HG03439 (cell line): ENCODE results near the gene SNAP91.
A peak's percentile ranks its signal among the peaks of the same experiment; 100 is the strongest.

Experiments used
- ATAC-seq: cut with Tn5 transposase; IDR thresholded peaks from one replicate; pipeline ENCODE4 v1.9.1; 2021; ENCODE audit warnings: mild to moderate bottlenecking, moderate library complexity; ENCODE audit not compliant: unreplicated experiment

SNAP91 gene

GRCh38 chr6:83546636-83547035 lies 162.3 kb downstream of the SNAP91 start:
- no peak for ATAC-seq

GRCh38 chr6:83539678-83540077 lies 169.2 kb downstream of the SNAP91 start:
- no peak for ATAC-seq

- ATAC-seq = no peak
Observed at GRCh38 chr6:83536647-83537589, 172.0 kb downstream of the SNAP91 start.

- no peak for ATAC-seq
Observed at GRCh38 chr6:83536034-83536646, 172.8 kb downstream of the SNAP91 start.

- ATAC-seq = no peak
Observed at GRCh38 chr6:83518816-83519480, 190.0 kb downstream of the SNAP91 start.

GRCh38 chr6:83517500-83517899 lies 191.4 kb downstream of the SNAP91 start:
- ATAC-seq = no peak

GRCh38 chr6:83514866-83515466 lies 193.9 kb downstream of the SNAP91 start:
- ATAC-seq = no peak

GRCh38 chr6:83514466-83514865 lies 194.4 kb downstream of the SNAP91 start:
- no peak for ATAC-seq

GRCh38 chr6:83511901-83512681 lies 196.8 kb downstream of the SNAP91 start, which contains the start of gene PRSS35:
PRSS35 (plus strand) TSS chr6:83512534; CDS start chr6:83523442, 10,908 bp downstream.
- peak; percentile 46 for ATAC-seq

- ATAC-seq = no peak
Observed at GRCh38 chr6:83511266-83511665, 197.6 kb downstream of the SNAP91 start.

GRCh38 chr6:83510791-83511190 lies 198.1 kb downstream of the SNAP91 start:
- ATAC-seq = no peak

GRCh38 chr6:83509441-83509840 lies 199.5 kb downstream of the SNAP91 start:
- ATAC-seq = no peak

- no peak for ATAC-seq
Observed at GRCh38 chr6:83505356-83505755, 203.5 kb downstream of the SNAP91 start.
